Ishikawa (cell line): Measurements from ENCODE around the gene SLC36A3.

Source experiments
- CEBPB ChIP-seq: IDR thresholded peaks from 2 replicates; pipeline ENCODE4 v1.6.1; 2012
- CREB1 ChIP-seq: IDR thresholded peaks from 2 replicates; pipeline ENCODE4 v1.6.1; 2012; ENCODE audit warnings: low read depth
- EGR1 ChIP-seq: IDR thresholded peaks from 2 replicates; pipeline ENCODE4 v1.6.1; 2012
- EP300 ChIP-seq: IDR thresholded peaks from 2 replicates; pipeline ENCODE4 v1.6.1; 2012; ENCODE audit warnings: borderline replicate concordance
- FOXM1 ChIP-seq: IDR thresholded peaks from 2 replicates; pipeline ENCODE4 v1.6.1; 2012; ENCODE audit warnings: low read depth, borderline replicate concordance
- NFIC ChIP-seq: IDR thresholded peaks from 2 replicates; pipeline ENCODE4 v1.6.1; 2012
- RAD21 ChIP-seq: IDR thresholded peaks from 2 replicates; pipeline ENCODE4 v1.6.1; 2012; ENCODE audit warnings: low read depth
- TAF1 ChIP-seq: IDR thresholded peaks from 2 replicates; pipeline ENCODE4 v1.6.1; 2012; ENCODE audit warnings: low read depth, mild to moderate bottlenecking
- TCF12 ChIP-seq: IDR thresholded peaks from 2 replicates; pipeline ENCODE4 v1.6.1; 2012; ENCODE audit warnings: low read depth
- TEAD4 ChIP-seq: IDR thresholded peaks from 2 replicates; pipeline ENCODE4 v1.6.1; 2012
- YY1 ChIP-seq: IDR thresholded peaks from 2 replicates; pipeline ENCODE4 v1.6.1; 2012; ENCODE audit warnings: low read depth
- ZBTB7A ChIP-seq: IDR thresholded peaks from 2 replicates; pipeline ENCODE4 v1.6.1; 2012; ENCODE audit warnings: low read depth
- TF ChIP-seq, protein P1 (sequence below): IDR thresholded peaks from 2 replicates; pipeline ENCODE4 v1.6.1; 2012
- TF ChIP-seq, protein P2 (sequence below): IDR thresholded peaks from 2 replicates; pipeline ENCODE4 v1.6.1; 2012
- TF ChIP-seq, protein P3 (sequence below): IDR thresholded peaks from 2 replicates; pipeline ENCODE4 v1.6.1; 2012; ENCODE audit warnings: low read depth, mild to moderate bottlenecking

Gene SLC36A3

GRCh38 chr5:151295791-151296477 is 7.6 kb downstream of the SLC36A3 start:
- no peak for TF ChIP-seq FOXM1
- TF ChIP-seq, protein P1, sequence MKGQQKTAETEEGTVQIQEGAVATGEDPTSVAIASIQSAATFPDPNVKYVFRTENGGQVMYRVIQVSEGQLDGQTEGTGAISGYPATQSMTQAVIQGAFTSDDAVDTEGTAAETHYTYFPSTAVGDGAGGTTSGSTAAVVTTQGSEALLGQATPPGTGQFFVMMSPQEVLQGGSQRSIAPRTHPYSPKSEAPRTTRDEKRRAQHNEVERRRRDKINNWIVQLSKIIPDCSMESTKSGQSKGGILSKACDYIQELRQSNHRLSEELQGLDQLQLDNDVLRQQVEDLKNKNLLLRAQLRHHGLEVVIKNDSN: no peak
- no peak for TF ChIP-seq EP300
- TF ChIP-seq YY1: no peak
- TF ChIP-seq CREB1: no peak
- TF ChIP-seq RAD21: no peak
- TF ChIP-seq EGR1: no peak
- no peak for TF ChIP-seq TAF1
- TF ChIP-seq NFIC: no peak
- TF ChIP-seq, protein P2, sequence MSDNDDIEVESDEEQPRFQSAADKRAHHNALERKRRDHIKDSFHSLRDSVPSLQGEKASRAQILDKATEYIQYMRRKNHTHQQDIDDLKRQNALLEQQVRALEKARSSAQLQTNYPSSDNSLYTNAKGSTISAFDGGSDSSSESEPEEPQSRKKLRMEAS: no peak
- TF ChIP-seq, protein P3, sequence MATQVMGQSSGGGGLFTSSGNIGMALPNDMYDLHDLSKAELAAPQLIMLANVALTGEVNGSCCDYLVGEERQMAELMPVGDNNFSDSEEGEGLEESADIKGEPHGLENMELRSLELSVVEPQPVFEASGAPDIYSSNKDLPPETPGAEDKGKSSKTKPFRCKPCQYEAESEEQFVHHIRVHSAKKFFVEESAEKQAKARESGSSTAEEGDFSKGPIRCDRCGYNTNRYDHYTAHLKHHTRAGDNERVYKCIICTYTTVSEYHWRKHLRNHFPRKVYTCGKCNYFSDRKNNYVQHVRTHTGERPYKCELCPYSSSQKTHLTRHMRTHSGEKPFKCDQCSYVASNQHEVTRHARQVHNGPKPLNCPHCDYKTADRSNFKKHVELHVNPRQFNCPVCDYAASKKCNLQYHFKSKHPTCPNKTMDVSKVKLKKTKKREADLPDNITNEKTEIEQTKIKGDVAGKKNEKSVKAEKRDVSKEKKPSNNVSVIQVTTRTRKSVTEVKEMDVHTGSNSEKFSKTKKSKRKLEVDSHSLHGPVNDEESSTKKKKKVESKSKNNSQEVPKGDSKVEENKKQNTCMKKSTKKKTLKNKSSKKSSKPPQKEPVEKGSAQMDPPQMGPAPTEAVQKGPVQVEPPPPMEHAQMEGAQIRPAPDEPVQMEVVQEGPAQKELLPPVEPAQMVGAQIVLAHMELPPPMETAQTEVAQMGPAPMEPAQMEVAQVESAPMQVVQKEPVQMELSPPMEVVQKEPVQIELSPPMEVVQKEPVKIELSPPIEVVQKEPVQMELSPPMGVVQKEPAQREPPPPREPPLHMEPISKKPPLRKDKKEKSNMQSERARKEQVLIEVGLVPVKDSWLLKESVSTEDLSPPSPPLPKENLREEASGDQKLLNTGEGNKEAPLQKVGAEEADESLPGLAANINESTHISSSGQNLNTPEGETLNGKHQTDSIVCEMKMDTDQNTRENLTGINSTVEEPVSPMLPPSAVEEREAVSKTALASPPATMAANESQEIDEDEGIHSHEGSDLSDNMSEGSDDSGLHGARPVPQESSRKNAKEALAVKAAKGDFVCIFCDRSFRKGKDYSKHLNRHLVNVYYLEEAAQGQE: no peak
- no peak for TF ChIP-seq CEBPB
- no peak for TF ChIP-seq TCF12
- no peak for TF ChIP-seq TEAD4
- TF ChIP-seq ZBTB7A: no peak

- TF ChIP-seq CEBPB: no peak
- TF ChIP-seq, protein P3: no peak
- TF ChIP-seq RAD21: no peak
- TF ChIP-seq, protein P1: no peak
- no peak for TF ChIP-seq ZBTB7A
- TF ChIP-seq EGR1: no peak
These were observed 8.4 kb downstream of the SLC36A3 start for GRCh38 chr5:151295138-151295537.

GRCh38 chr5:151293624-151294023 is 9.9 kb downstream of the SLC36A3 start:
- TF ChIP-seq, protein P2: no peak
- TF ChIP-seq NFIC (no peak), RAD21 (no peak), TEAD4 (no peak), TCF12 (no peak), YY1 (no peak), TAF1 (no peak), EGR1 (no peak), CEBPB (no peak), ZBTB7A (no peak), EP300 (no peak), CREB1 (no peak), FOXM1 (no peak)
- TF ChIP-seq, protein P3: no peak
- TF ChIP-seq, protein P1: no peak

- TF ChIP-seq FOXM1: no peak
- TF ChIP-seq CEBPB: no peak
- no peak for TF ChIP-seq CREB1
- TF ChIP-seq, protein P2: no peak
- TF ChIP-seq ZBTB7A: no peak
- TF ChIP-seq RAD21: peak; percentile 32
- TF ChIP-seq TEAD4: no peak
- no peak for TF ChIP-seq EGR1
- no peak for TF ChIP-seq NFIC
These were observed 15.4 kb downstream of the SLC36A3 start for GRCh38 chr5:151288180-151288579.
